Putamen (tissue), 1 donor: ENCODE data around the gene TOMM6.
A peak's percentile ranks its signal among the peaks of the same experiment; 100 is the strongest.
"Not testable (repeated sequence)": the region's sequence is repeated elsewhere in the genome, so short reads cannot be mapped to it uniquely, and the experiment has no call there.

Experiments used
- DNase-seq: peaks from one replicate; pipeline ENCODE4 v3.0.0-alpha.2; 2016; ENCODE audit warnings: low spot score

TOMM6 gene

GRCh38 chr6:41763470-41763869 is 24.0 kb upstream of the TOMM6 start:
- no peak for DNase-seq

GRCh38 chr6:41766043-41766664 is 21.3 kb upstream of the TOMM6 start:
- not testable (repeated sequence) for DNase-seq

- no peak for DNase-seq
These were observed 20.2 kb upstream of the TOMM6 start for GRCh38 chr6:41767112-41767833.

GRCh38 chr6:41768545-41769308 is 18.8 kb upstream of the TOMM6 start:
- no peak for DNase-seq

- no peak for DNase-seq
These were observed 18.1 kb upstream of the TOMM6 start for GRCh38 chr6:41769376-41769775.

GRCh38 chr6:41770381-41771057 is 17.0 kb upstream of the TOMM6 start:
- DNase-seq = no peak

- DNase-seq = no peak
These were observed 16.2 kb upstream of the TOMM6 start for GRCh38 chr6:41771058-41771983.

- no peak for DNase-seq
These were observed 12.7 kb upstream of the TOMM6 start for GRCh38 chr6:41774841-41775240.

- DNase-seq = no peak
These were observed 12.1 kb upstream of the TOMM6 start for GRCh38 chr6:41775293-41775882.

GRCh38 chr6:41777551-41778285 is 9.8 kb upstream of the TOMM6 start:
- DNase-seq = no peak

GRCh38 chr6:41778895-41779294 is 8.6 kb upstream of the TOMM6 start:
- no peak for DNase-seq

- no peak for DNase-seq
These were observed 8.2 kb upstream of the TOMM6 start for GRCh38 chr6:41779336-41779735.

GRCh38 chr6:41779788-41780550 is 7.5 kb upstream of the TOMM6 start, which contains the start of gene FRS3:
TSS of gene FRS3 (minus strand) at chr6:41779900. CDS start at chr6:41776987, 2,913 bp downstream.
- peak; percentile 98 for DNase-seq

- no peak for DNase-seq
These were observed 6.7 kb upstream of the TOMM6 start, which contains the start of gene PRICKLE4 for GRCh38 chr6:41780551-41781365. TSS of gene PRICKLE4 (plus strand) at chr6:41780782. CDS start at chr6:41783474, 2,692 bp downstream.

- no peak for DNase-seq
These were observed 6.1 kb upstream of the TOMM6 start for GRCh38 chr6:41781366-41781730.

GRCh38 chr6:41783106-41783780 is 4.3 kb upstream of the TOMM6 start:
- DNase-seq = no peak

GRCh38 chr6:41784581-41785171 is 2.8 kb upstream of the TOMM6 start:
- no peak for DNase-seq
